ENCODE data around the gene MYL3.

Gene MYL3

DNA sequence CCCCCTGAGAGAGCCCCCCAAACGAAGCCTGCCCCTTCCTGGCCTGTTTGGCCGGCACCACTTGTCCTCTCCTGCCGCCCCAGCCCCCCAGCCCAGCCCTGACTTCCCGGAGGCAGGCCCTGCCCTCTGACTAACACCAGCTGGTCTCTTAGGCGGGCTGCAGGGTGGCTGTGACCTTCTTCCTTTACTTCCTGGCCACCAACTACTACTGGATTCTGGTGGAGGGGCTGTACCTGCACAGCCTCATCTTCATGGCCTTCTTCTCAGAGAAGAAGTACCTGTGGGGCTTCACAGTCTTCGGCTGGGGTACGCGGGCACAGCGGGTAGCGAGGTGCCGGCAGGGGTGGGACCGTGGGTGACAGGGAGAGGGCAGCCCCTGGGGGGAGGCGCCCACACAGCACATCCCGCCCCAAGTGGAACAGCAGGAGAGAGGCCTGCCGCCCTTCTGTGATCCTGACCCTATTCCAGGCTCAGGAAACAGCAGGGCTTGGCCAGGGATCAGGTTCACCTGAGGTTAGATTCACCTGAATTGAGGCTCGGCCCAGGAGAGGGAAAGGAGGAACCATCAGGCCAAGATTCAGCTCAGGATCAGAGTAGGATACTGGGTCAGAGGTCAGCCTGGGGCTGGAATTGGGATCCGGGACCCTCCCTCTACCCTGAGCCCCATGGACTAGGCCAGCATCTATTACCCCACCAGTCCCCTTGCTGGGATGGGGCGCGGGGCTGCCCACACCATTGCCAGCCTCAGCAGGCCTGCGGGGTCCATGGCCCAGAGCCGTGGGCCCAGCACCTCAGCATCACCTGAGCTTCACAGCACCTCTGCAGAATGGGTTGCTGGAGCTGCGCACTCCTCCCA lies 36.1 kb upstream of the MYL3 start:
- no peak for DNase-seq (ENCODE audit: low read depth in 2 of 3, low spot score in 1 of 3)

DNA sequence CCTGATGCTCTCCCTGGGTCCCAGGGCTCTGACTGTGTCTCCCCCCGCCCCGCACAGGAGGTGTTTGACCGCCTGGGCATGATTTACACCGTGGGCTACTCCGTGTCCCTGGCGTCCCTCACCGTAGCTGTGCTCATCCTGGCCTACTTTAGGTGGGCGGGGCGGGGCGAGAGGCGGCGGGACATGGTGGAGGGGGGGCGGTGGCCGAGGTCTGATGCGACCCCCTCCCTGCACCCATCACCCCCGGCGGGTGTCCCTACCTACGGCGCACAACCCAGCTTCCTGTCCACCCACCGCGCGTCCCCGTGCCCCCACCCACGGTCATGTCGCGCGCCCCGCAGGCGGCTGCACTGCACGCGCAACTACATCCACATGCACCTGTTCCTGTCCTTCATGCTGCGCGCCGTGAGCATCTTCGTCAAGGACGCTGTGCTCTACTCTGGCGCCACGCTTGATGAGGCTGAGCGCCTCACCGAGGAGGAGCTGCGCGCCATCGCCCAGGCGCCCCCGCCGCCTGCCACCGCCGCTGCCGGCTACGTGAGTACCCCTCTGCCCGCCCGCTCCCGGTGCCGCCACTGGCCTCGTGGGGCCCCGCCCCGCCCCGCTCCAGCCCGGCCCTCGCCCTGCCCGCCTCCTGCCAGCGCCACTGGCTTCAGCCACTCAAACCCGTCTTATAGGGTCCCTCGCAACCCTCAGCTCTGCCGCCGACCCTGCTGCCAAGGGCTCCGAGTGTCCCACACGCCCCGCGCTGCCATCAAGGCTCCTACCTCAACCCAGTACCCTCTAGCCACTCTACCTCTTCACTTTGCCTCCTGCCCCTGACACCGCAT lies 35.3 kb upstream of the MYL3 start:
- no peak for DNase-seq (ENCODE audit: low read depth in 2 of 3, low spot score in 1 of 3)

- no peak for DNase-seq (ENCODE audit: low read depth in 2 of 3, low spot score in 1 of 3)
These were observed 34.6 kb upstream of the MYL3 start for GRCh38 chr3:46897829-46898320.

- no peak for DNase-seq (ENCODE audit: low read depth in 2 of 3, low spot score in 1 of 3)
These were observed 33.8 kb upstream of the MYL3 start for GRCh38 chr3:46897031-46897430.

GRCh38 chr3:46896386-46896785 lies 33.1 kb upstream of the MYL3 start:
- DNase-seq (ENCODE audit: low read depth in 2 of 3, low spot score in 1 of 3), result no peak

- DNase-seq (ENCODE audit: low read depth in 2 of 3, low spot score in 1 of 3), result no peak
These were observed 32.5 kb upstream of the MYL3 start for GRCh38 chr3:46895761-46896160.

DNA sequence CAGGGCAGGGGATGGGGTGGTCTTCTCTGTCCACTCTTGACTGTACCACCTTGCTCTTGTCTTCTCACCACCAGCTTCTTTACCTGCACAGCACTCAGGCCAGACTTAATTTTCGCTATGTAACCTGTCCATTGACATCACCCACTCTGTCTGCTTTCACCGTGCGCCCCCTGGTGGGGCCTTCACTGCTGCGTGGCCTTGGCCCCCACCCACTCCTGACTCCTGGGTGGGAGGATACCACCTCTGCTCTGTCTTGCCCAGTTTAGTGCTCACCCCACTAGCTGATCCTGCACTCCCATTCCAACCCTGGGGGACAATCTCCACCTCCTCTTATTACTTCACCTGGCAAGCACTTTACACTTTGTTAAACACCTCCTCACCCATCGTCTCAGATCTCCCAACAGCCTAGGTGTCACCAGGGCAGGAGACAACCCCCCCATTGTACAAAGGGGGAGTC lies 32.0 kb upstream of the MYL3 start:
- peak; percentile 51 to 74 (median 71) for DNase-seq (ENCODE audit: low read depth in 2 of 3, low spot score in 1 of 3)

DNA sequence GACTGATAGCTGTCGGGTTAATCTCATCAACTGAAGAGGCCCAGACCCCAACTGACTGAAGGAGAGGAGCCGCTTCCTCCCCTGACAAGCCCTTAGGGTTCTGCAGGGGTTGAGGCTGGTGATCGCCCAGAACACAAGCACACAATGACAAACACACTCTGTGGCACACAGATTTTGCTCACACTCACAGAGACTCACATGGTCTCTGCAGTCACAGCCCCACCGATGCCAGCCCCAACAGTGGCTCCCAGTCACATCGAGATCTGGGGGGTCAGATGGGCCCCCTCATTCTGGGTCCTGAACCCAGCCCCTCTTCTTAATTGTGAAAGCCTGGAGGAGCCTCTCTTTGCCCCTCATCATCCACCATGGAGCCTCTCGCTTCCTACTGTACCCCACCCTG lies 31.0 kb upstream of the MYL3 start:
- DNase-seq (ENCODE audit: low read depth in 2 of 3, low spot score in 1 of 3), result no peak

DNA sequence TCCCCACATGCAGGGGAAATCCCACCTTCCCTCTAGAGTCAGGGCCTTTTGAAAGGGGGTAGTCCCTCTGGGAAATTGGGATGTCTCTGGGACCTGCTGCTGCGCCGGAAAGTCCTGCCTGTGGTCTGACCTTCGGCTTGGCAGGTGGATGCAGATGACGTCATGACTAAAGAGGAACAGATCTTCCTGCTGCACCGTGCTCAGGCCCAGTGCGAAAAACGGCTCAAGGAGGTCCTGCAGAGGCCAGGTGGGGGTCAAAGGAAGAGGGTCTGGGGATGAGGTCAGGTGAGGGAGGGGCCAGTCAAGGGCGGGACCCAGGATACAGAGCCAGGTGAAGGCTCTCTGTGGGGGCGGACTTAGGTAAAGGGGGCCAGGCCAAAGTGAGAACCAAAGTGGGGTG lies 30.5 kb upstream of the MYL3 start:
- DNase-seq (ENCODE audit: low read depth in 2 of 3, low spot score in 1 of 3), result no peak

- no peak for DNase-seq (ENCODE audit: low read depth in 2 of 3, low spot score in 1 of 3)
These were observed 30.0 kb upstream of the MYL3 start for GRCh38 chr3:46893146-46893748.

DNA sequence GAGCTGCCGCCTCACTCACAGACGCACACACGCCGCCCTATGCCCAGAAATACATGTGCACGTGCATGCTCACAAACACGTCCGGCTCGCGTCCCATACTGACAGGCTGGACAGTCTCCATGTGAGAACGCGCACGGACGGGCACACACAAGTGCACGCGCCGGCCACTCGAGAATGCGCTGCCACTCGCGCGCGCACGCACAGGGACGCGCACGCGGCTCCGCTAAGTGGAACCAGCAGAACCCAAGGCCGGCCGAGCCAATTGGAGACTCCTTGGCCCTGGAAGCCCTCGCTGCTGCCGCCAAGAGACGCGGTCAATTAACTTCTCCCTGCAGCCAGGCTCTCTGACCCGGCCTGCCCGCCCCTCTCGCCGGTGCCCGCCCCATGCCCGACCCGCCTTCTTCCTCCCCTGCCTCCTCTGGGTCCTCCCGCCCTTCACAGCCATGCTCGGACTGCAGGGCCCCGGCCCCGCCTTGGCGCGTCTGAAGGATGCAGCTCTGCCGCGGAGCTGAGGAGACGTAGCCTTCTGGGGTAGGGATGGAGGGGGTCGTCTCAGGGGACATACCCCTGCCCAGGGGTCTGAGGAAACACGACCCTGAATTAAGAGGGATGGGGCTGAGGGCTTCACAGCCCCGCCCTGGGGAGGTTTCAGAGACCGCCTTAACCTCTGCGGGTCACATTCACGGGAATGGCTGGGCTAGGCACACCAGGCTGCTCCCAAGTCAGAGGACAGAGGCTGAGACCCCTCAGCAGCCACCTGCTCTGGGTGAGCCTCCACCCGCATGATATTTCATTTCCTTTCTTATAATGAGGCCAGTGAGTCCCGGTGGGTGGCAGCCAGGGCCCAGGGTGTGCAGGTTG lies 29.3 kb upstream of the MYL3 start:
- DNase-seq (ENCODE audit: low read depth in 2 of 3, low spot score in 1 of 3), result no peak

- no peak for DNase-seq (ENCODE audit: low read depth in 2 of 3, low spot score in 1 of 3)
These were observed 27.9 kb upstream of the MYL3 start for GRCh38 chr3:46891132-46891531.

GRCh38 chr3:46890132-46890531 lies 26.9 kb upstream of the MYL3 start:
- no peak for DNase-seq (ENCODE audit: low read depth in 2 of 3, low spot score in 1 of 3)

- DNase-seq (ENCODE audit: low read depth in 2 of 3, low spot score in 1 of 3), result no peak
These were observed 26.3 kb upstream of the MYL3 start for GRCh38 chr3:46889381-46890110.

DNA sequence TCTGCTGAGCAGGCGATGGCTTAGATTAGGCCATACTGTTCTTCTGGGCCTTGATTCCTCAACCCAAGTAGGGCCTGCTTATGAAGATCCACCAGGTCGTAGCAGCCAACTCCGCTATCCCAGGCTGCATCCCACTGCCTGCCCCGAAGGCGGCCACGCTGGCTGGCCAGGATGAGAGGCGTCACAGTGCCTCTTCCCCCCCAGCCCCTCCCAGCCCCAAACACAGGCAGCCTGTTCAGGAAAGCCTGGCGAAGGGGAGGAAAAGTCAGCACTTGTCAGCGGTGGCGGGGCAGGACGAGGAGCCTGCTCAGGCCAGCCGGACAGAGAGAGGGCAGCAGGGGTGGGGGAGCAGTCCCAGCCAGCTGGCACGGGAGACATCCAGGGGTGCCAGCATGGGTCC lies 25.5 kb upstream of the MYL3 start:
- no peak for DNase-seq (ENCODE audit: low read depth in 2 of 3, low spot score in 1 of 3)

GRCh38 chr3:46887980-46888494 lies 24.8 kb upstream of the MYL3 start:
- DNase-seq (ENCODE audit: low read depth in 2 of 3, low spot score in 1 of 3), result no peak

- no peak for DNase-seq (ENCODE audit: low read depth in 2 of 3, low spot score in 1 of 3)
These were observed 22.4 kb upstream of the MYL3 start for GRCh38 chr3:46885612-46886011.

- DNase-seq (ENCODE audit: low read depth in 2 of 3, low spot score in 1 of 3), result no peak
These were observed 21.7 kb upstream of the MYL3 start for GRCh38 chr3:46884929-46885328.

- no peak for DNase-seq (ENCODE audit: low read depth in 2 of 3, low spot score in 1 of 3)
These were observed 21.2 kb upstream of the MYL3 start for GRCh38 chr3:46884427-46884826.

- no peak for DNase-seq (ENCODE audit: low read depth in 2 of 3, low spot score in 1 of 3)
These were observed 20.6 kb upstream of the MYL3 start for GRCh38 chr3:46883830-46884185.
